LNCaP clone FGC (cell line): ENCODE data around the gene FXYD6.

Experiments
- DNase-seq: peaks from one replicate; pipeline ENCODE4 v3.0.0-alpha.2; 2011; ENCODE audit warnings: low read depth
- H3K4me3 ChIP-seq: 2 replicates; pipeline ENCODE4 v1.5.1; 2011; ENCODE audit warnings: mild to moderate bottlenecking, low read depth, low read length, control low read depth
- TF ChIP-seq, protein P1 (sequence below): IDR thresholded peaks from 2 replicates; pipeline ENCODE4 v1.5.1; 2012; ENCODE audit warnings: mild to moderate bottlenecking; ENCODE audit not compliant: control insufficient read depth, insufficient read depth; ENCODE audit errors: extremely low read depth

The FXYD6 gene

DNA sequence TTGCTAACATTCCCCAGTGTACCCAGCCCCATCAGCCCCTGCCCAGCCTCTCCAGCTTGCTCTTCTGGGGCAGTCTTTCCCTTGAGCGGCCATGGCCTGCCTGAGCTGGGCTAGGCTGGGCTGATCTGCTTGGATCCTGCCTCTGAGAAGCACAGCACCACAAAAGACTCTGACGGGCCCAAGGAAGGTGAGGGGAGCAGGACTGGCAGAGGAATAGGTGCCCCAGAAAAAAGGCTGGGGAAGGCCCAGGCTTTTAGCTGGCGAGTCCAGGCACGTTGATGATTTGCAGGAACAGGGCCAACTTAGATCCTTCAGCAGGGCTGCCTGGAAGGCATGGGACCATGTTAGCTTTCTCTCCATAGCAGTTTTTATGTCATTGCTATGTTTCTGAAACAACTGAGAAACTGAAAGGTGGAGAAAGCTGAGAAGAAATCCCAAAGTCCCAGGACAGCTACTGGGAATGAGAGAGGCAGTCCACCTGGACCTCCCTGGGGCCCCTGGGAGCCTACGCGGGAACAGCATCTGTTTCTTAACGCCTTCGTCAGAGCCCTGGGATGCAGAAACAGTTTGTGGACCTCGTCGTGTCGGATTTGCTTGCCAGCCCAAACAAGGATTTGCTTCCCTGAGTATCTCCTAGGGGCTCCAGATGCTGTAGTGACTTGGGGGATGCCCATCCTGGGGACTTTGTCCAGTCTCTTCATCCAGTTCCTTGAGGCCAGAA, 24.4 kb upstream of the FXYD6 start:
- DNase-seq = no peak
- TF ChIP-seq, protein P1, sequence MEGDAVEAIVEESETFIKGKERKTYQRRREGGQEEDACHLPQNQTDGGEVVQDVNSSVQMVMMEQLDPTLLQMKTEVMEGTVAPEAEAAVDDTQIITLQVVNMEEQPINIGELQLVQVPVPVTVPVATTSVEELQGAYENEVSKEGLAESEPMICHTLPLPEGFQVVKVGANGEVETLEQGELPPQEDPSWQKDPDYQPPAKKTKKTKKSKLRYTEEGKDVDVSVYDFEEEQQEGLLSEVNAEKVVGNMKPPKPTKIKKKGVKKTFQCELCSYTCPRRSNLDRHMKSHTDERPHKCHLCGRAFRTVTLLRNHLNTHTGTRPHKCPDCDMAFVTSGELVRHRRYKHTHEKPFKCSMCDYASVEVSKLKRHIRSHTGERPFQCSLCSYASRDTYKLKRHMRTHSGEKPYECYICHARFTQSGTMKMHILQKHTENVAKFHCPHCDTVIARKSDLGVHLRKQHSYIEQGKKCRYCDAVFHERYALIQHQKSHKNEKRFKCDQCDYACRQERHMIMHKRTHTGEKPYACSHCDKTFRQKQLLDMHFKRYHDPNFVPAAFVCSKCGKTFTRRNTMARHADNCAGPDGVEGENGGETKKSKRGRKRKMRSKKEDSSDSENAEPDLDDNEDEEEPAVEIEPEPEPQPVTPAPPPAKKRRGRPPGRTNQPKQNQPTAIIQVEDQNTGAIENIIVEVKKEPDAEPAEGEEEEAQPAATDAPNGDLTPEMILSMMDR = no peak

DNA sequence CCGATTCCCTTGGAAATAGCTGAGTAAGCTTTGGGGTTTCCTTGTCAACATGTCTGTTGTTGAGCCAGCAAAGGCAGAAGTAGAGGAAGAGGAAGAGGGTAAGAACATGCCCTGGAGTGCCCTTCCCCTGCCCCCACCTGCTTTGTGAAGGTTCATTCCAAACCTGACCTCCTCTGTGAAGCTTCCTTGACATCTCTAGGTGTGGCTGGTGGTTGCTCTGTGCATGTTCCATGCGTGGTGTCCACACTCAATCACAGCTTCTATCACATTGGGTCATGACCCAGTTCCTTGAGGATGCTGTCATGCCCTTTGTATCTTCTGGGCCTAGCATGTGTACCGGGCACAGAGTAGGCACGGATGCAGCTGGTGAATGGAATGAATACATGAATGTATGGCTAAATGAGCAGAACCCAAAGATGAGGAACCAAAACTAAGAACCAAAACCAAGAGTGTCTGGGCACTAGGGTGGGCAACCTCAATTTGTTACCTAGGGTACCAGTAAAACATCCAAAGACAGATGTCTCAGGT, 23.7 kb upstream of the FXYD6 start:
- TF ChIP-seq, protein P1 = no peak
- DNase-seq = no peak
- H3K4me3 ChIP-seq = no peak overlapping the region

More for the DNA sequence above, 24.4 kb upstream of the FXYD6 start:
- no peak overlapping the region for H3K4me3 ChIP-seq

DNA sequence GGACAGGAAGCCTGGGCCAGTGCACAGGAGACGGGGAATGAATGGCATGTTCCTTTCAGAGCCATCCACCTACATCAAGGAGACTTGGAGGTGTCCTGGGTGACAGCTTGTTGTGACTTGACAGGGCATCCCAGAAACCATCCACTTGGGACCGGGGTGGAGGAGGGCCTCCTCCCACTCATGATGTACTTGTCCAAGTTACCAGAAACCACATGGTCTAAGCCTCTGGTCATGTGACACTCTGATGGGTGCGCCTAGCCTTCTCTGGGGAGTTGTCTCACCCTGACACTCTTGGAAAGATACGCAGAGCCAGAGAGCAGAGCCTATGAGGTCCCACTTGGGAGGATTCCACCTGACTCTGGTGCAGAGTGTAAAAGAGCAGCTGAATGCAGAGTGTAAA, 21.6 kb upstream of the FXYD6 start:
- no peak for DNase-seq
- no peak overlapping the region for H3K4me3 ChIP-seq
- TF ChIP-seq, protein P1 = no peak

DNA sequence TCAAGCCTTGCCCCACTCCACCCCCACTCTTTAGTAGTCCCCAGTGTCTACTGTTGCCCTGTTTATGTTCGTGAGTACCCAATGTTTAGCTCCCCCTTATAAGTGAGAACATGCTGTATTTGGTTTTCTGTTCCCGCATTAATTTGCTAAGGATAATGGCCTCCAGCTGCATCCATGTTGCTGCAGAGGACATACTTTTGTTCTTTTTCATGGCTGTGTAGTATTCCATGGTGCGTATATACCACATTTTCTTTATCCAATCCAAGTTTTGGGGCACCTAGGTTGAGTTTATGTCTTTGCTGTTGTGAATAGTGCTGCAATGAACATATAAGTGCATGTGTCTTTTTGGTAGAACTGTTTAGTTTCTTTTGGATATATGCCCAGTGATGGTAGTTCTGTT, 16.2 kb upstream of the FXYD6 start:
- no peak overlapping the region for H3K4me3 ChIP-seq
- TF ChIP-seq, protein P1 = no peak
- no peak for DNase-seq

DNA sequence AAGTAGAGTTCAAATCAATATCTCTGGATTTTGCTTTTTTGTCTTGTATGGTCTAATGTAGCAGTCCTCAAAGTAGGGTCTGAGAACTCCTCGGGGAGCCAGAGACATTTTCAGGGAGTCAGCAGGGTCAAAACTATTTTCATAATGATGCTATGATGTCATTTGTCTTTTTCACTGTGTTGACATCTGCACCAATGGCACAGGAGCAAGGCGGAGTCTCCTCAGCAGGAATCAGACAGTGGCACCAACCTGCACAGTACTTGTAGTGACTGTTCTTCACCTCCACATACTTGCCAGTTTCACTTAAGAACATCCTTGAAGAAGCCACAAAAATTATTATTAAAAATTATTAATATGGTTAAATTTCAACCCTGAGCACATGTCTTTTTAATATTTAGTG, 14.9 kb upstream of the FXYD6 start:
- DNase-seq = no peak
- TF ChIP-seq, protein P1 = no peak

DNA sequence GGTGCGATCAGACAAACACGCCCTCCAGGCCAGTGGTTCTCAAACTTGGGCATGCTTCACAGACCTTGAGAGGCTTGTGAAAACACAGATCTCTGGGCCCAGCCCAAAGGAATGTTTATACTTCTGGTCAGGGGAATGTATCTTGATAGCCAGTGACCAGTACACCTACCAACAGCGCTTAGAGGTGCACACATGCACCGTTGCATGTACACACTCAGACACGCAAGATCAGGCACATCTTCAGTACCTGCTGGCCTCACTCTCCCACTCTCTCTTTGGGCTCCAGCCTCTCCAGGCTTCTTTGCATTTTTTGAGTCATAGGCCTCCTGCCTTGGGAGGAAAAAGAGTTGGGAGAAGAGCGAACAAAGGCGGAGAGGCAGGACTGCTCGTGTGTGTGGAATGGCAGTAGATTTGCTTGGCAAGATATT, 11.7 kb upstream of the FXYD6 start:
- TF ChIP-seq, protein P1 = no peak
- H3K4me3 ChIP-seq = no peak overlapping the region
- DNase-seq = no peak

More for the DNA sequence above, 14.9 kb upstream of the FXYD6 start:
- H3K4me3 ChIP-seq = no peak overlapping the region
